HepG2 (cell line): ENCODE data around the gene DLEC1. TPM values are rescaled to one million over a fixed set of nuclear protein-coding genes. Genes with fewer than 3 reads are reported as not detected.

Experiments
- AGO1 ChIP-seq: fragments of 200-400 bp; formaldehyde crosslinking; IDR thresholded peaks from 2 replicates; pipeline ENCODE4 v1.6.1; 2017; ENCODE audit warnings: mild to moderate bottlenecking, low read depth, low read length, moderate library complexity; ENCODE audit not compliant: poor library complexity, severe bottlenecking
- MTF2 ChIP-seq: sonication (generic); formaldehyde crosslinking; IDR thresholded peaks from 2 replicates; pipeline ENCODE4 v1.5.0; 2020; ENCODE audit warnings: missing genetic modification reagents, borderline replicate concordance
- RARA ChIP-seq: IDR thresholded peaks from 2 replicates; pipeline ENCODE4 v1.6.1; 2016; ENCODE audit warnings: missing genetic modification reagents, missing compliant biosample characterization
- SAP130 ChIP-seq: IDR thresholded peaks from 2 replicates; pipeline ENCODE4 v1.6.1; 2016; ENCODE audit warnings: low read depth
- ZBTB7A ChIP-seq: sonication (generic); formaldehyde crosslinking; IDR thresholded peaks from 2 replicates; pipeline ENCODE4 v1.8.0; 2022; ENCODE audit warnings: mild to moderate bottlenecking, missing genetic modification reagents
- ZNF20 ChIP-seq: sonication (generic); formaldehyde crosslinking; IDR thresholded peaks from 2 replicates; pipeline ENCODE4 v1.4.0; 2020; ENCODE audit warnings: mild to moderate bottlenecking, moderate library complexity, missing genetic modification reagents
- ZNF713 ChIP-seq: sonication (generic); formaldehyde crosslinking; IDR thresholded peaks from 2 replicates; pipeline ENCODE4 v1.4.0; 2020; ENCODE audit warnings: mild to moderate bottlenecking, missing genetic modification reagents
- ZNF891 ChIP-seq: sonication (generic); formaldehyde crosslinking; IDR thresholded peaks from 2 replicates; pipeline ENCODE4 v1.5.0; 2020; ENCODE audit warnings: mild to moderate bottlenecking, missing genetic modification reagents
- polyA plus RNA-seq, 8 experiments: library from polyadenylated mRNA; depleted of rRNA in 3 of 8; stranded (reverse) in 7 of 8; unstranded in 1 of 8; fragments of >200 nt; fragmentation: Illumina TruSeq in 4 of 8; extraction: Trizol in 4 of 8; gene quantifications; 2 replicates each; pipeline versions ENCODE4 v1.2.1 to v1.2.3, GENCODE V29; 2011 to 2016; ENCODE audit warnings: low read depth in 4 of 8, missing spikeins in 1 of 8, mixed read lengths in 1 of 8; ENCODE audit not compliant: insufficient read depth in 1 of 8
- total RNA-seq, 5 experiments: library from RNA; depleted of rRNA; stranded (reverse); fragments of >200 nt; fragmentation: Illumina TruSeq; extraction: Trizol; gene quantifications; 2 replicates each; pipeline ENCODE4 v1.2.3, GENCODE V29; 2016; ENCODE audit warnings: low read depth in 1 of 5
- TF ChIP-seq, protein P1 (sequence below): sonication (generic); formaldehyde crosslinking; IDR thresholded peaks from one replicate; pipeline ENCODE4 v1.5.1; 2020; ENCODE audit warnings: mild to moderate bottlenecking, missing genetic modification reagents; ENCODE audit errors: not compliant biosample characterization
- TF ChIP-seq, protein P2 (sequence below), 2 experiments: fragments of 450-650 bp in 1 of 2; sonication (generic) in 1 of 2; formaldehyde crosslinking; IDR thresholded peaks; 2 replicates each; pipeline versions ENCODE4 v1.5.0 to v1.8.0; 2020 to 2022; ENCODE audit warnings: mild to moderate bottlenecking in 1 of 2, missing genetic modification reagents in 1 of 2
- TF ChIP-seq, protein P3 (sequence below): sonication (generic); formaldehyde crosslinking; IDR thresholded peaks from 2 replicates; pipeline ENCODE4 v1.9.0; 2022; ENCODE audit warnings: low read depth, missing genetic modification reagents
- TF ChIP-seq, protein P4 (sequence below): sonication (generic); formaldehyde crosslinking; IDR thresholded peaks from 2 replicates; pipeline ENCODE4 v1.4.0; 2020; ENCODE audit warnings: missing genetic modification reagents
- TF ChIP-seq, protein P5 (sequence below): sonication (generic); formaldehyde crosslinking; conservative IDR thresholded peaks from 2 replicates; pipeline ENCODE4 v1.5.0; 2020; ENCODE audit warnings: missing genetic modification reagents

The DLEC1 gene
- total and polyA plus RNA-seq, 2 of the 13 experiments (the other 11 are each of a cell fraction or from before 2014, with no cell fraction given) = 0.09 TPM; not detected in 1

DNA sequence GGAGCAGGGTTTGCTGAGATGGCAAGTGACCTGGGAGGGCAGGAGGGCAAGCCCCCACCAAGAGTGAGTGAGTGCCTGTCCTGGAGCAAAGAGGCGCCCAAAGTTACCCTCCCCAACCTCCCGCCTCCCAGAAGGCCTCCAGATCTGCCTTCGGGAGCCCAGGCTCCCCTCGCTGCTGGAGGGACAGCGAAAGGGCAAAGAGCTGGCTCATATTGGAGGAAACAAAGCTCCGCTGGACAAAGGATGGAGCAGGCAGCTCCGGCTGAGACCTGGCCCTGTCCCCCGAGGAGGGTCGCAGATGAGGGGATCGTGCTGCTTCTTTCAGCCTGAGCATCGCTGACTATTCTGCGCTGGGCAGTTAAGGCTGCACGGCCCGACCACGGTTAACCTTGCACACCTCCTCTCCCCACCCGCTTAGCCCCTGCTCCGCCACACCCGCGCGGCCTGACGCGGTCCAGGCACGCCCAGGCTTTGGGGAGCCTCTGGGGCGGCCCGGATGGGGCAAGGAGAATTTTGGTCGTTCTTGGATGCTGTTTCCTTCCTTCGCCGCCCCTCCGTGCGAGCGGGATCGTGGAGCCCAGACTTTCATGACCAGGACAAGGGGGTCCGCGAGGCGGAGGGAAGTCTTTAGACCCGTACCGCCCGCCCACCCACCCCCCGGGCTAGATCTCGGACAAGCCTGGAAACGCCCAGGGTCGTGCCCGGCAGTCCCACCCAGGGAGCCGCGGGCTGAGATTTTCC is 10.2 kb upstream of the DLEC1 start (continued):
- TF ChIP-seq, protein P1, sequence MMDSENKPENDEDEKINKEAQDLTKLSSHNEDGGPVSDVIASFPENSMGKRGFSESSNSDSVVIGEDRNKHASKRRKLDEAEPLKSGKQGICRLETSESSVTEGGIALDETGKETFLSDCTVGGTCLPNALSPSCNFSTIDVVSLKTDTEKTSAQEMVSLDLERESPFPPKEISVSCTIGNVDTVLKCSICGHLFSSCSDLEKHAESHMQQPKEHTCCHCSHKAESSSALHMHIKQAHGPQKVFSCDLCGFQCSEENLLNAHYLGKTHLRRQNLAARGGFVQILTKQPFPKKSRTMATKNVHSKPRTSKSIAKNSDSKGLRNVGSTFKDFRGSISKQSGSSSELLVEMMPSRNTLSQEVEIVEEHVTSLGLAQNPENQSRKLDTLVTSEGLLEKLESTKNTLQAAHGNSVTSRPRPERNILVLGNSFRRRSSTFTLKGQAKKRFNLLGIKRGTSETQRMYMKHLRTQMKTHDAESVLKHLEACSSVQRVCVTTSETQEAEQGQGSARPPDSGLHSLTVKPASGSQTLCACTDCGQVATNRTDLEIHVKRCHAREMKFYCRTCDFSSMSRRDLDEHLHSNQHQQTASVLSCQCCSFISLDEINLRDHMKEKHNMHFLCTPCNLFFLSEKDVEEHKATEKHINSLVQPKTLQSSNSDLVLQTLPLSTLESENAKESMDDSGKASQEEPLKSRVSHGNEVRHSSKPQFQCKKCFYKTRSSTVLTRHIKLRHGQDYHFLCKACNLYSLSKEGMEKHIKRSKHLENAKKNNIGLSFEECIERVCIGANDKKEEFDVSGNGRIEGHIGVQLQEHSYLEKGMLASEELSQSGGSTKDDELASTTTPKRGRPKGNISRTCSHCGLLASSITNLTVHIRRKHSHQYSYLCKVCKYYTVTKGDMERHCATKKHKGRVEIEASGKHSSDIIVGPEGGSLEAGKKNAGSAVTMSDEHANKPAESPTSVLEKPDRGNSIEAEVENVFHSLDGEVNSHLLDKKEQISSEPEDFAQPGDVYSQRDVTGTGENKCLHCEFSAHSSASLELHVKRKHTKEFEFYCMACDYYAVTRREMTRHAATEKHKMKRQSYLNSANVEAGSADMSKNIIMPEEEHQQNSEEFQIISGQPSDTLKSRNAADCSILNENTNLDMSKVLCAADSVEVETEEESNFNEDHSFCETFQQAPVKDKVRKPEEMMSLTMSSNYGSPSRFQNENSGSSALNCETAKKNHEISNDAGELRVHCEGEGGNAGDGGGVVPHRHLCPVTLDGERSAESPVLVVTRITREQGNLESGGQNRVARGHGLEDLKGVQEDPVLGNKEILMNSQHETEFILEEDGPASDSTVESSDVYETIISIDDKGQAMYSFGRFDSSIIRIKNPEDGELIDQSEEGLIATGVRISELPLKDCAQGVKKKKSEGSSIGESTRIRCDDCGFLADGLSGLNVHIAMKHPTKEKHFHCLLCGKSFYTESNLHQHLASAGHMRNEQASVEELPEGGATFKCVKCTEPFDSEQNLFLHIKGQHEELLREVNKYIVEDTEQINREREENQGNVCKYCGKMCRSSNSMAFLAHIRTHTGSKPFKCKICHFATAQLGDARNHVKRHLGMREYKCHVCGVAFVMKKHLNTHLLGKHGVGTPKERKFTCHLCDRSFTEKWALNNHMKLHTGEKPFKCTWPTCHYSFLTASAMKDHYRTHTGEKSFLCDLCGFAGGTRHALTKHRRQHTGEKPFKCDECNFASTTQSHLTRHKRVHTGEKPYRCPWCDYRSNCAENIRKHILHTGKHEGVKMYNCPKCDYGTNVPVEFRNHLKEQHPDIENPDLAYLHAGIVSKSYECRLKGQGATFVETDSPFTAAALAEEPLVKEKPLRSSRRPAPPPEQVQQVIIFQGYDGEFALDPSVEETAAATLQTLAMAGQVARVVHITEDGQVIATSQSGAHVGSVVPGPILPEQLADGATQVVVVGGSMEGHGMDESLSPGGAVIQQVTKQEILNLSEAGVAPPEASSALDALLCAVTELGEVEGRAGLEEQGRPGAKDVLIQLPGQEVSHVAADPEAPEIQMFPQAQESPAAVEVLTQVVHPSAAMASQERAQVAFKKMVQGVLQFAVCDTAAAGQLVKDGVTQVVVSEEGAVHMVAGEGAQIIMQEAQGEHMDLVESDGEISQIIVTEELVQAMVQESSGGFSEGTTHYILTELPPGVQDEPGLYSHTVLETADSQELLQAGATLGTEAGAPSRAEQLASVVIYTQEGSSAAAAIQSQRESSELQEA = no peak
- TF ChIP-seq SAP130 (CRISPR knock-in tag) = 0 out of 2 replicates have a peak, but pooled peaks have one; percentile 3
- no peak for TF ChIP-seq ZNF20 (CRISPR knock-in tag)
- no peak for TF ChIP-seq ZBTB7A (CRISPR knock-in tag)
- TF ChIP-seq, protein P2, sequence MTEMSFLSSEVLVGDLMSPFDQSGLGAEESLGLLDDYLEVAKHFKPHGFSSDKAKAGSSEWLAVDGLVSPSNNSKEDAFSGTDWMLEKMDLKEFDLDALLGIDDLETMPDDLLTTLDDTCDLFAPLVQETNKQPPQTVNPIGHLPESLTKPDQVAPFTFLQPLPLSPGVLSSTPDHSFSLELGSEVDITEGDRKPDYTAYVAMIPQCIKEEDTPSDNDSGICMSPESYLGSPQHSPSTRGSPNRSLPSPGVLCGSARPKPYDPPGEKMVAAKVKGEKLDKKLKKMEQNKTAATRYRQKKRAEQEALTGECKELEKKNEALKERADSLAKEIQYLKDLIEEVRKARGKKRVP (CRISPR knock-in tag; IDR thresholded peaks at IDR 0.05) = no peak
- TF ChIP-seq, protein P3, sequence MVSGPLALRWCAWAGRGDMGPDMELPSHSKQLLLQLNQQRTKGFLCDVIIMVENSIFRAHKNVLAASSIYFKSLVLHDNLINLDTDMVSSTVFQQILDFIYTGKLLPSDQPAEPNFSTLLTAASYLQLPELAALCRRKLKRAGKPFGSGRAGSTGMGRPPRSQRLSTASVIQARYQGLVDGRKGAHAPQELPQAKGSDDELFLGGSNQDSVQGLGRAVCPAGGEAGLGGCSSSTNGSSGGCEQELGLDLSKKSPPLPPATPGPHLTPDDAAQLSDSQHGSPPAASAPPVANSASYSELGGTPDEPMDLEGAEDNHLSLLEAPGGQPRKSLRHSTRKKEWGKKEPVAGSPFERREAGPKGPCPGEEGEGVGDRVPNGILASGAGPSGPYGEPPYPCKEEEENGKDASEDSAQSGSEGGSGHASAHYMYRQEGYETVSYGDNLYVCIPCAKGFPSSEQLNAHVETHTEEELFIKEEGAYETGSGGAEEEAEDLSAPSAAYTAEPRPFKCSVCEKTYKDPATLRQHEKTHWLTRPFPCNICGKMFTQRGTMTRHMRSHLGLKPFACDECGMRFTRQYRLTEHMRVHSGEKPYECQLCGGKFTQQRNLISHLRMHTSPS (CRISPR knock-in tag) = no peak
- no peak for TF ChIP-seq ZNF713 (CRISPR knock-in tag)
- TF ChIP-seq, protein P4, sequence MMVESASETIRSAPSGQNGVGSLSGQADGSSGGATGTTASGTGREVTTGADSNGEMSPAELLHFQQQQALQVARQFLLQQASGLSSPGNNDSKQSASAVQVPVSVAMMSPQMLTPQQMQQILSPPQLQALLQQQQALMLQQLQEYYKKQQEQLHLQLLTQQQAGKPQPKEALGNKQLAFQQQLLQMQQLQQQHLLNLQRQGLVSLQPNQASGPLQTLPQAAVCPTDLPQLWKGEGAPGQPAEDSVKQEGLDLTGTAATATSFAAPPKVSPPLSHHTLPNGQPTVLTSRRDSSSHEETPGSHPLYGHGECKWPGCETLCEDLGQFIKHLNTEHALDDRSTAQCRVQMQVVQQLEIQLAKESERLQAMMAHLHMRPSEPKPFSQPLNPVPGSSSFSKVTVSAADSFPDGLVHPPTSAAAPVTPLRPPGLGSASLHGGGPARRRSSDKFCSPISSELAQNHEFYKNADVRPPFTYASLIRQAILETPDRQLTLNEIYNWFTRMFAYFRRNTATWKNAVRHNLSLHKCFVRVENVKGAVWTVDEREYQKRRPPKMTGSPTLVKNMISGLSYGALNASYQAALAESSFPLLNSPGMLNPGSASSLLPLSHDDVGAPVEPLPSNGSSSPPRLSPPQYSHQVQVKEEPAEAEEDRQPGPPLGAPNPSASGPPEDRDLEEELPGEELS (CRISPR knock-in tag) = no peak
- TF ChIP-seq ZNF891 (CRISPR knock-in tag) = 0 out of 2 replicates have a peak, but pooled peaks have one; percentile 28
- no peak for TF ChIP-seq MTF2 (CRISPR knock-in tag)
- TF ChIP-seq, protein P5, sequence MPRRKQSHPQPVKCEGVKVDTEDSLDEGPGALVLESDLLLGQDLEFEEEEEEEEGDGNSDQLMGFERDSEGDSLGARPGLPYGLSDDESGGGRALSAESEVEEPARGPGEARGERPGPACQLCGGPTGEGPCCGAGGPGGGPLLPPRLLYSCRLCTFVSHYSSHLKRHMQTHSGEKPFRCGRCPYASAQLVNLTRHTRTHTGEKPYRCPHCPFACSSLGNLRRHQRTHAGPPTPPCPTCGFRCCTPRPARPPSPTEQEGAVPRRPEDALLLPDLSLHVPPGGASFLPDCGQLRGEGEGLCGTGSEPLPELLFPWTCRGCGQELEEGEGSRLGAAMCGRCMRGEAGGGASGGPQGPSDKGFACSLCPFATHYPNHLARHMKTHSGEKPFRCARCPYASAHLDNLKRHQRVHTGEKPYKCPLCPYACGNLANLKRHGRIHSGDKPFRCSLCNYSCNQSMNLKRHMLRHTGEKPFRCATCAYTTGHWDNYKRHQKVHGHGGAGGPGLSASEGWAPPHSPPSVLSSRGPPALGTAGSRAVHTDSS = no peak
- TF ChIP-seq AGO1 = peak; percentile 21
- TF ChIP-seq RARA (CRISPR knock-in tag) = no peak
